ENCODE data around the gene CERS6. TPM values are rescaled to one million over a fixed set of nuclear protein-coding genes. Genes with fewer than 3 reads are reported as not detected.

CERS6 gene
- total and polyA plus RNA-seq, 10 donors, result 2.5 to 22.3 (median 12.8) TPM

DNA sequence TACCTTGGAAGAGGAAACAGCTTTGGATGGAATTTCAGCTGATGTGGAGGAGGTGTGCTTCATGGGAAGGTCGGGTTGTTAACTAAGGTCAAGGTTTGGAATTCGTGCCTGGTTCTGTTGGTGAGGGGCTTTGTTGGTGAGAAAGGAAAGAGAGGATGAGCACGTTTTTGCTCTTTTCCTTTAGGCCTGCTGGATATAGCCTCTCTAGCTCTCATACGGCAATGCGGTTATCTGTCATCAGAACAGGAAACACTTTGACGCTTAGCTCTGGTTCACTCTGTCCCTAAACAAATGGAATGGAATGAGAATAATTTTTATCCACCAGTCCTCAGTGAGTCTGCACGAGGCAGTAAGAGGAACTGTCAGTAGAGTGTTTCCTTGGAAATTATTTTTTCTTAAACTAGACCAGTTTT lies 176.6 kb downstream of the CERS6 start:
- 10 to 19% (median 14%) methylated on average over 7 of the region's 7 CpGs for WGBS, 5 donors
- intact Hi-C loops (cut with DNase I; ENCODE audit: low total_unique reads), result no loop called here

DNA sequence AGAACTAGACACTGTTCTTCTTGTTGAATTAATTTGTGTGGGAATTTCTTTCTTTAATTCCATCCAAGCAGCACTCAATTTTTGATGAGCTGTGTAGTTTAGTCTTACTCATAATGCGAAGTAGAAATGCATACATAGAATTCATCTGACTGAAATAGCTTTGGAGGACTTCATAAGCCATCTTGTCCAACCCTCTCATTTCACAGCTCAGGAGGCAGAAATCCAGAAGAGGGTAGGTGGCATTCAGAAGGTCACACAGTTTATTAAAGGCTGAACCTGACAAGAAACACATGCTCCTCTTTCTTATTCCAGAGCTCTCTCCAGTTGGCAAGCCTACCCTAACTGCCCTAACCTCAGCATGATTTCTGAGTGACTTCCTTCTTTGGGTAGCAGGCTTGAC lies 177.1 kb downstream of the CERS6 start:
- 64 to 82% (median 70%) methylated on average over 1 of the region's 1 CpG for WGBS, 5 donors
- no peak overlapping the region for H3K4me3 ChIP-seq
- DNase-seq, result no peak
- intact Hi-C loops (cut with DNase I; ENCODE audit: low total_unique reads), result no loop called here
- no peaks in the 10 kb centered on the region for H3K36me3 ChIP-seq
- H3K9me3 ChIP-seq, result no peaks in the 10 kb centered on the region
- no peaks in the 10 kb centered on the region for H3K27me3 ChIP-seq (replicated peaks in 1 of 7)
- H3K4me1 ChIP-seq, result peaks cover 4 to 44% (median 19%) of the 10 kb centered on the region in 6 donors
- peak overlapping the region in 5 of 8 donors; percentile 62 to 68 (median 66) for H3K27ac ChIP-seq
- TF ChIP-seq POLR2AphosphoS5 (IDR thresholded peaks at IDR 0.05) (no peak), POLR2A (IDR thresholded peaks at IDR 0.05) (no peak)
- TF ChIP-seq, protein P1, sequence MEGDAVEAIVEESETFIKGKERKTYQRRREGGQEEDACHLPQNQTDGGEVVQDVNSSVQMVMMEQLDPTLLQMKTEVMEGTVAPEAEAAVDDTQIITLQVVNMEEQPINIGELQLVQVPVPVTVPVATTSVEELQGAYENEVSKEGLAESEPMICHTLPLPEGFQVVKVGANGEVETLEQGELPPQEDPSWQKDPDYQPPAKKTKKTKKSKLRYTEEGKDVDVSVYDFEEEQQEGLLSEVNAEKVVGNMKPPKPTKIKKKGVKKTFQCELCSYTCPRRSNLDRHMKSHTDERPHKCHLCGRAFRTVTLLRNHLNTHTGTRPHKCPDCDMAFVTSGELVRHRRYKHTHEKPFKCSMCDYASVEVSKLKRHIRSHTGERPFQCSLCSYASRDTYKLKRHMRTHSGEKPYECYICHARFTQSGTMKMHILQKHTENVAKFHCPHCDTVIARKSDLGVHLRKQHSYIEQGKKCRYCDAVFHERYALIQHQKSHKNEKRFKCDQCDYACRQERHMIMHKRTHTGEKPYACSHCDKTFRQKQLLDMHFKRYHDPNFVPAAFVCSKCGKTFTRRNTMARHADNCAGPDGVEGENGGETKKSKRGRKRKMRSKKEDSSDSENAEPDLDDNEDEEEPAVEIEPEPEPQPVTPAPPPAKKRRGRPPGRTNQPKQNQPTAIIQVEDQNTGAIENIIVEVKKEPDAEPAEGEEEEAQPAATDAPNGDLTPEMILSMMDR (IDR thresholded peaks at IDR 0.05 in 8 of 11, conservative IDR thresholded peaks at IDR 0.05 in 3 of 11), result no peak

More for the DNA sequence above, 176.6 kb downstream of the CERS6 start:
- Histone ChIP-seq H3K4me1 (peaks cover 4 to 44% (median 19%) of the 10 kb centered on the region in 6 donors), H3K9me3 (no peaks in the 10 kb centered on the region), H3K36me3 (no peaks in the 10 kb centered on the region), H3K4me3 (no peak overlapping the region), H3K27me3 (replicated peaks in 1 of 7) (no peaks in the 10 kb centered on the region), H3K27ac (peak overlapping the region in 5 of 8 donors; percentile 62 to 68 (median 66))
- TF ChIP-seq POLR2AphosphoS5 (IDR thresholded peaks at IDR 0.05) (peak in 1 of 3 donors; percentile 44), POLR2A (IDR thresholded peaks at IDR 0.05) (no peak)
- TF ChIP-seq, protein P1 (IDR thresholded peaks at IDR 0.05 in 8 of 11, conservative IDR thresholded peaks at IDR 0.05 in 3 of 11), result no peak
- DNase-seq, result no peak

DNA sequence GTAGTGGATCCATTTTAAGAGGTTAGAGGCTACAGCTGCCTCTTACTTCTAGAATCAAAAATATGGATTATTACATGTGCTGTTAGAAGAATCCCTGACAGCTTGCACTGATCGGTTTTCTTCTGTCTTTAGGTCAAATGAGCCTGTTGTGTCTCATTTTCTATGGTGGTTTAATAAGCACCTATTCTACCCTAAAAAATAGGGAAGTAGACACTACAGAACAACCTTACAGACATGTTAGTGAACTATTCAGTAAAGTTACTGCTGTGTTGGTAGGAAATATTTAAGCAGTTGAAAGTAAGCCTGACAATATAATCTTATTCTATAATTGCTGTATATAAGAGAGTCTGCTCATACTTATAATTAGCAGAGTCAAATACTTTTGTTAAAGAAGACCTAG lies 177.8 kb downstream of the CERS6 start:
- WGBS, 5 donors, result 50 to 76% (median 71%) methylated on average over 1 of the region's 1 CpG
- TF ChIP-seq POLR2AphosphoS5 (IDR thresholded peaks at IDR 0.05) (no peak), POLR2A (IDR thresholded peaks at IDR 0.05) (no peak)
- TF ChIP-seq, protein P1 (IDR thresholded peaks at IDR 0.05 in 8 of 11, conservative IDR thresholded peaks at IDR 0.05 in 3 of 11), result no peak
- H3K27me3 ChIP-seq (replicated peaks in 1 of 7), result no peaks in the 10 kb centered on the region
- peaks cover 6 to 48% (median 19%) of the 10 kb centered on the region in 6 donors for H3K4me1 ChIP-seq
- no peak for DNase-seq
- peak overlapping the region in 3 of 8 donors; percentile 66 to 68 (median 66) for H3K27ac ChIP-seq
- intact Hi-C loops (cut with DNase I; ENCODE audit: low total_unique reads), result no loop called here
- no peak overlapping the region for H3K4me3 ChIP-seq
- no peaks in the 10 kb centered on the region for H3K9me3 ChIP-seq
- no peaks in the 10 kb centered on the region for H3K36me3 ChIP-seq

DNA sequence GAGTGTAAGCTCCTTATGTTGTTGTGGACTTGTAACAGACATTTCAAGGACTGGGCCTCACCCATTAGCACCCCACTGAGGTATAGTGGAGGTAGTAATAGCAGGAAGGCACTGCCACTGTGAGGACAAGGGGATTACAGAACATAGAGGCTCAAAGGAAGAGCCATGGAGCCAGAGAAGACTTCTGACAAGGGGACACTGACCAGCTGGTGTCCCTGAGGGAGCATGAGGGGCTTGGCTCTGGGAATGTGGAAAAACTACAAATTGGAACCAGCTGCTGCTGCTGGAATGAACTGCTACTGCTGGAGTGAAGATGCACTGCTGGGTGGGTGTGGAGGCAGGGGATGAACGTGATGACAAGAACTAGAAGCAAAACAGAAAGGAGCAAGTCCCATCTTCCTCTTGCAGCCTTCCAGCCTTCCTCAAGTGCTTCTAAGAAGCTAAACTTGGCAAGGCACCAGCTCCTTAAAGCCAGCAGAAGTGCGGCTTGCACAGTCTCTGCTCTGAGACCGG lies 179.0 kb downstream of the CERS6 start:
- Histone ChIP-seq H3K27me3 (replicated peaks in 1 of 7) (no peaks in the 10 kb centered on the region), H3K27ac (peak overlapping the region in 4 of 8 donors; percentile 34 to 54 (median 46)), H3K4me3 (no peak overlapping the region), H3K36me3 (no peaks in the 10 kb centered on the region), H3K4me1 (peaks cover 6 to 54% (median 21%) of the 10 kb centered on the region in 6 donors), H3K9me3 (no peaks in the 10 kb centered on the region)
- DNase-seq, result no peak
- 38 to 52% (median 43%) methylated on average over 3 of the region's 3 CpGs for WGBS, 5 donors
- TF ChIP-seq POLR2A (IDR thresholded peaks at IDR 0.05) (no peak), POLR2AphosphoS5 (IDR thresholded peaks at IDR 0.05) (peak in 1 of 3 donors; percentile 46)
- TF ChIP-seq, protein P1 (IDR thresholded peaks at IDR 0.05 in 8 of 11, conservative IDR thresholded peaks at IDR 0.05 in 3 of 11), result no peak
- intact Hi-C loops (cut with DNase I; ENCODE audit: low total_unique reads), result no loop called here

All from spleen (tissue), 11 donors.